NK-92 treated with Interleukin-12 subunit alpha and Interleukin-12 subunit beta, amount 100 ng/mL, for 24 hours (cell line): ENCODE results near the gene SEMA3F.

ENCODE experiments used
- DNase-seq: peaks from one replicate; lab custom pipeline; 2025; lab: John Stamatoyannopoulos, UW

SEMA3F gene

GRCh38 chr3:50154840-50155490 is at the start of gene SEMA3F:
Gene SEMA3F, plus strand, starts transcription at chr3:50155324. Its CDS starts 4,299 bp downstream, at chr3:50159623.
- DNase-seq: no peak

DNA sequence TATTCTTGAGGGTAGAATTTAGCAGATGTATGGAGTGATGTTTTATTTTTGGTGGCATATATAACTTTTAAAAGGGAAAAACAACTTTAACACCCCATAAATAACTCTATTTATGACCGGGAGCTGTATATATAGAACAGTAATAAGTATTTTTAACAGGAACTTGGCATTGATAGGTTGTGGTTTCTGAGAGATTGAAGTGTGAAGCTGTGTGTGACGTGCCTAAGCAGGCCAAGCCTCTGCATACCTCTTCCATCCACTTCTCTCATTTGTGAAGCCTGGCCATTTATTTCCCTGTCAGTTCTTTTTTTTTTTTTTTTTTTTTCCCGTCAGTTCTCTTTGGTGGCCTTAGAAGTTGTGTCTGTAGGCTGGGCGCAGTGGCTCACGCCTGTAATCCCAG is 43.4 kb upstream of the SEMA3F start:
- no peak for DNase-seq

DNA sequence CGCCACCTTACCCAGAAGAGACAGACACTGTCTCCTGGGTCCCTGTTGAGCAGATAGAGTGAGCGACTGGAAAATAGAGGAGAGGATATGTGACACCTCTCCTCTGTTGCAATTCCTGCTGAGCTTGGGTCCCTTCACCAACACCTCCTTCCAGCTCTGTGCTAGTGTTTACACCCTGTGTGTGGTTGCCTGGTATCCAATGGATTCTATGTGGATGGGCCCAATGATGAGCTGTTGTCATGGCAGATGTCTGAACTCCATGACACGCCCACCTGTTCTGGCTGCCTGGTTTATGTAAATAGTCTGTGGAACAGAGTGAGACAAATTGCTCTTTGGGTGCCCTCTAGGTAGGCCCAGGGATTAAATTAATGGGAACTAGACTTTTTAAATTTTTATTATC is 42.7 kb upstream of the SEMA3F start:
- no peak for DNase-seq

DNA sequence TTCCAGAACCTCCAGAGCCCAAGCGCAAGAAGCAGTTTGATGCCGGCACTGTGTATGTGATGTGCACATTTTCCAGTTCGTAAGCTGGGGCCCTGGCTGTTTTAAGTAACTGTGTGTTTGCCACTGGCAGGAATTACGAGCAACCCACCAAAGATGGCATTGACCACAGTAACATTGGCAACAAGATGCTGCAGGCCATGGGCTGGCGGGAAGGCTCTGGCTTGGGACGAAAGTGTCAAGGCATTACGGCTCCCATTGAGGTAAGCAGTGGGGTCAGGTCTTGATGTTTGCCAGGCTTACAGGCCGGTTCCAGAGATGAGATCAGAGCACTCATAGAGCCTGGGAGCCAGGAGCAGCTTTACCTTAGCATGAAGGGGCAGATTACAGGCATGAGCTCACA is 38.0 kb upstream of the SEMA3F start:
- no peak for DNase-seq

DNA sequence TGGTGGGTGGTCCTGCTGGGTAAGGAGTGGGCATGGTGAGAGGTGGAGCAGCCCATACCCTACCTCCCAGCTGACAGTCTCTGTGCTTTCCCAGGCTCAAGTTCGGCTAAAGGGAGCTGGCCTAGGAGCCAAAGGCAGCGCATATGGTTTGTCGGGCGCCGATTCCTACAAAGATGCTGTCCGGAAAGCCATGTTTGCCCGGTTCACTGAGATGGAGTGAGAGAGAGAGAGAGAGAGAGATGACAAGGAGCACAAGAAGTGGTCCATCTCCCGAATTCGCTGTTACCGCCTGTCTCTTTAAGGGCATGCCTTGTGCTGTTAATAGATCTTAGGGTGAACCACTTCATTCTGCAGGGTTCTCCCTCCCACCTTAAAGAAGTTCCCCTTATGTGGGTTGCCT is 36.9 kb upstream of the SEMA3F start:
- DNase-seq: no peak

- no peak for DNase-seq
These were observed 35.3 kb upstream of the SEMA3F start for GRCh38 chr3:50119786-50120185.

- DNase-seq: no peak
These were observed 34.6 kb upstream of the SEMA3F start for GRCh38 chr3:50120364-50121071.

- DNase-seq: no peak
These were observed 33.8 kb upstream of the SEMA3F start for GRCh38 chr3:50121072-50122032.

GRCh38 chr3:50122071-50122470 is 33.1 kb upstream of the SEMA3F start:
- DNase-seq: no peak

- DNase-seq: no peak
These were observed 32.3 kb upstream of the SEMA3F start for GRCh38 chr3:50122661-50123391.

DNA sequence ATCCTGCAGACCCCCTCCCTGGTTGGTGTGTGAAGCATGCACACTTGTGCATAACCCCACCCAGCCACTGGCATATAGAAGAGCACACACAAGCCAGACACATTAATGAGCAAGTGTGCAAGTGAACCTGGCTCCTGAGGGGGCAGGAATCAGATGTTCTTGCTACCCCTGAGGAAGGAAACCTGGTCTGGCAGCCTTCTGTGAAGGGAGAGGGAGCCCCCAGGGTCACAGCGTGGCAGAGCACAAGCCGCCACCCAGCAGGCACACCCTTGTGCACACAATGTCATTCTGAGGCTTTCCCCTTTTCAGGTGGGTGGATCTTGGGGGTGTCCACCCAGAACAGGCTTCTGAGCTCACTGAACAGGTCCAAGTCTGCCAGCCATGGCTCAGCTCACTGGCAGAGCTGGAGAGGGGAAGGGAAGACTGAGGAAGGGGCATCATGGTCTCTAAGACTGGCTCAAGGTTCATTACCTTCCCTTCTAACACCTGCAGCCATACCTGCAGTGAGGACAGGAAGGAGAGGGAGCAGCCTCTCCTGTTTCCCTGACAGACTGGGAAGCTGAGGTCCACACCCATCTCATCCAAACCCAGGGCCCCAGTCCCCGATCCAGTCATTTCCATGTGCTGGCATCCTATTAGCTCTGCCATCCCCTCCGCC is 31.6 kb upstream of the SEMA3F start:
- DNase-seq: no peak

DNA sequence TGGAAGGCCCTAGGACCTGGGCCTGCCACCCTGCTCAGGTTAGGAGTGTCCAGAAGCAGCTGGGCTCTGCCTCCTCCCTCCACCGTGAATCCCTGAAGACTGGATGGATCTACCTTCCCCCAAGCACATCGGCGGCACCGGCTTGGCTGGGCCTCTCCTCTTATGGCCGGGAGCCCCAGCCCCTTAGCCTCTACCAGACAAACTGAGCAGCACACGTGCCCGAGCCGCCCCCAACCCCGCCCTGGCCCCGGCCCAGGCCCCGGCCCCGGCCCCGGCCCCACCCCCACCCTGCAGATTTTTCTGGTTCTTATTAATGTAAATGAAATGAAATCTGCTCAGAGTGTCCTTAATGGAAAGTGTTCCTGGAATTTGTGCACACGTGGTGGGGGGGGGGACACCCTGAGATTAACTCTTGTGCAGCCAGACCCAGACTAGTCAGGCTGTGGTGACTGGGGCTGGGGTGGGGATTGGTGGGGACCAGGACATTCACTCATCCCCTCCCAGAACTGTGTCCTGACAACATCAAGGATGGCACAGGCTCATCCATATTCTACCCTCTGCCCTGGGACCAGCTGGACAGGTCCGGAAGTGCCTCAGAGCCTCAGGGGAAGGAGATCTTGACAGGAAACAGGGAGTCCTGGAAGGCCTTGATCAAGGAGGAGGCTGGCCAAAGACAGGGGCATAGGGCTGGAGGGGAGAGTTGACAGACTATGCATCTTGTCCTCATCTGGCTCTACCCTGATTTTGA is 30.9 kb upstream of the SEMA3F start:
- DNase-seq: no peak

- DNase-seq: no peak
These were observed 30.3 kb upstream of the SEMA3F start for GRCh38 chr3:50124800-50125178.

DNA sequence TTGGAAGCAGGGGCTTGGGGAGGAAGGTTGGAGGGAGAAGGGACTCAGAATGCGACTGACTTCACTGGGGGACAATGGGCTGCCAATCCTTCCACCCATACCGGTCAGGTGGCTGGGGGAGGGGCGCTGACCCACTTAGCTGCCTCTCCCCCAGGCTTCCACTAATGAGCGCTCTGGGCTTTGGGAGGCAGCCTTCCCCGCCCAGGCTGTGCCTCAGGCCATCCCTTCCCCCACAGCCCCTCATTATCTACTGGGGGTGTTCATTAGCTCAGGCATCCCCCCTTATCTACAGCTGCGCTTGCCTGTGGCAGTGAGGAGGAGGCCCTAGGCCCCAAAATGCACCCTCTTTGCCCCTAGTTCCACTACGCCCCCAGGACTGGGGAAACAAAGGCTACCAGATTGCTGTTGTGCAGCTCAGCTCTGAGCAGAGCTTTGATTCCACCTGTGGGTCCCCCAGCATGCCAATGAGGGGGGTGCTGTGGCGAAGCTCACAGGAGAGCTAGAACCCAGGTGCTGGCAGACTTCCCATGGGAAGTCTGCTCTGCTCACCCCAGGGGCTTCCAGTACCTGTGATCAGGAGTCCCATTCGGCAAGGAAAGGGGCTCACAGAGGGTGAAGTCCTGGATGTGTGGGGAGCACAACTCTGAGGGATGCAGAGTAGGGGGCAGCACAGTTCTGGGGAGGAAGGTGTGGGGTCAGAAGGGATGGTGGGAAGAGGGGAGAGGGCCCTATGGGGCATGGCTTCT is 29.4 kb upstream of the SEMA3F start:
- DNase-seq: no peak

GRCh38 chr3:50126287-50127211 is 28.6 kb upstream of the SEMA3F start:
- DNase-seq: no peak

GRCh38 chr3:50127251-50127691 is 27.9 kb upstream of the SEMA3F start:
- DNase-seq: no peak

DNA sequence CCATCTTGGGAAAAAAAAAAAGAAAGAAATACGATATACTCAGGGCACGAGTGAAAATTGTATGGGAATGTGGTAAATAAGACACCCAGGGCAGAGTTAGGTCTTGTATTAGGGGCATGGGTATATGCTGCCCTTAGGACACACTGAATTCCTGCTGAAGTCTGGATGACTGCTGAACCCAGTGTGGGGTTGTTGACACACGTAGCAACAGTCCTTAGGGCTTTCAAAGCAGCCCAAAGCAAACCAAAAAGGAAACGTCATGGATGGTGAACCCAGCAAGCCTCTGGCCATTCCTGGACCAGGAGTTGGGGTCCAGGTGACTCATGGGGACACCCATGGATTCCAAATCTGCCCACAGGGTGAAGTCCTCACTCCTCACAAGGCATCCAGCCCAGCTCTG is 27.1 kb upstream of the SEMA3F start:
- DNase-seq: no peak

DNA sequence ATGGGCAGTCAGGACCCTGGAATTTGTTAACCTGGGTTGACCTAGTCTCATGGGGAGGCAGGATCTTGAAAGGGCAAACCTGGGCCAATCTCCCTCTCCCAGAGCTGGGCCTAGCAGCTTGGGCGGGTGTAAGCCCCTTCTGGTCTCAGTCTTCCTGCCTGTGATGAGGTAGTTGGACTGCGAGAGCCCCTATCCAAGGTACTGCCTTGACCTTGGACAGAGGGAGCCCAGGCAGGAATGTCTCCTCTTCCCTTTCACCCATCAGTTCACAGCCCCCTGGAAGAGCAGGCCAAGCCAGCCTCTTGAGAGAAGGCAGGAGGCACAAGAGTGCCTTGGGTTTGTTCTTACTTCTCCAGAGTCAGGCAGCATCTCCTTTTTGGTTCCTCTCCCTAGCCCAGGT is 24.7 kb upstream of the SEMA3F start:
- DNase-seq: no peak
